Ascending aorta (tissue), 2 donors: ENCODE measurements around the gene CNR1. TPM values are rescaled to one million over a fixed set of nuclear protein-coding genes. Genes with fewer than 3 reads are reported as not detected.

ENCODE experiments used
- DNase-seq, 2 donors: peaks; one replicate each; pipeline ENCODE4 v3.0.0-alpha.2; 2019; ENCODE audit warnings: low spot score in 2 of 2
- H3K27ac ChIP-seq, 2 donors: fragments of 200-600 bp; sonication (generic); one replicate each; pipeline ENCODE4 v1.5.1; 2016 to 2017; ENCODE audit warnings: mild to moderate bottlenecking in 1 of 2
- H3K27me3 ChIP-seq: fragments of 200-600 bp; sonication (generic); one replicate; pipeline ENCODE4 v1.5.1; 2017
- H3K36me3 ChIP-seq, 2 donors: fragments of 200-600 bp; sonication (generic); one replicate each; pipeline ENCODE4 v1.5.1; 2016
- H3K4me1 ChIP-seq, 2 donors: fragments of 200-600 bp; sonication (generic); one replicate each; pipeline ENCODE4 v1.5.1; 2016 to 2017; ENCODE audit warnings: mild to moderate bottlenecking in 1 of 2
- H3K4me3 ChIP-seq, 2 donors: fragments of 200-600 bp; sonication (generic); one replicate each; pipeline ENCODE4 v1.5.1; 2016 to 2017; ENCODE audit warnings: mild to moderate bottlenecking in 1 of 2
- H3K9me3 ChIP-seq, 2 donors: fragments of 200-600 bp; sonication (generic); one replicate each; pipeline ENCODE4 v1.5.1; 2016
- CTCF ChIP-seq, 3 experiments: fragments of 200-600 bp in 2 of 3; fragments of 450-650 bp in 1 of 3; sonication (generic) in 2 of 3; IDR thresholded peaks; one replicate each; pipeline ENCODE4 v1.5.1; 2016 to 2019; ENCODE audit warnings: antibody characterized with exemption in 3 of 3, mild to moderate bottlenecking in 1 of 3, moderate library complexity in 1 of 3
- intact Hi-C: fragments of 100-400 bp; cut with DNase I; formaldehyde crosslinking; loops from one replicate; pipeline ENCODE4 v1.15.1; 2023
- total RNA-seq: library from RNA; depleted of rRNA; stranded (reverse); fragments of >200 nt; gene quantifications from one replicate; pipeline ENCODE4 v1.1.0, GENCODE V29; 2016

The CNR1 gene
- total RNA-seq, 1 donor from 2014 or later = 35.0 TPM

DNA sequence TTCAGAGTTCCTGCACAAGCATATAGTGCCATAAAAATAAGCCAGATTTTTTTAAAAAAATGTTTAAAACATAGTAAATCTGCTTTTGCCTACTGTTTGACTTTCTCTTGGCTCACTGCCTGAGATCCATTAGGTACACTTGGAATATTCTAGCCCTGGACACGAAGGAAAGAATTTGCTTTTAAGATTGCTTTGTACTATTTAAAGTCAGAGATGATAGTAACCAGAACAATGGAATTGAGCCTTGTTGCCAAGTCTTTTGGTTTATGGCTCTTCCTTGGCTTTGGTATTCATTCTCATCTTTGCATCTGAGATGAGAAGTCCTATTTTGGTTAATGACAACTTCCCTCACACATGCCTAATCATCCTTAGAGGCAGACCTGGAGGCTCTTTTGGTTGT lies 32.4 kb downstream of the CNR1 start:
- H3K9me3 ChIP-seq = no peaks in the 10 kb centered on the region
- intact Hi-C loops = no loop called here
- H3K36me3 ChIP-seq = no peaks in the 10 kb centered on the region
- H3K27ac ChIP-seq = no peak overlapping the region
- no peaks in the 10 kb centered on the region for H3K4me1 ChIP-seq
- no peak for DNase-seq
- H3K4me3 ChIP-seq = no peak overlapping the region
- no peak for TF ChIP-seq CTCF (IDR thresholded peaks at IDR 0.05)
- H3K27me3 ChIP-seq = no peaks in the 10 kb centered on the region

GRCh38 chr6:88124925-88125557 lies 41.1 kb downstream of the CNR1 start:
- TF ChIP-seq CTCF (IDR thresholded peaks at IDR 0.05) = no peak
- Histone ChIP-seq H3K4me3 (no peak overlapping the region), H3K4me1 (no peaks in the 10 kb centered on the region), H3K27ac (no peak overlapping the region), H3K36me3 (no peaks in the 10 kb centered on the region), H3K27me3 (no peaks in the 10 kb centered on the region), H3K9me3 (no peaks in the 10 kb centered on the region)
- no peak for DNase-seq
- intact Hi-C loops = no loop called here

GRCh38 chr6:88120635-88121034 lies 45.5 kb downstream of the CNR1 start:
- no peak for DNase-seq
- Histone ChIP-seq H3K36me3 (no peaks in the 10 kb centered on the region), H3K4me1 (no peaks in the 10 kb centered on the region), H3K9me3 (no peaks in the 10 kb centered on the region), H3K27me3 (no peaks in the 10 kb centered on the region), H3K27ac (no peak overlapping the region), H3K4me3 (no peak overlapping the region)
- intact Hi-C loops = no loop called here
- TF ChIP-seq CTCF (IDR thresholded peaks at IDR 0.05) = no peak

- Histone ChIP-seq H3K9me3 (no peaks in the 10 kb centered on the region), H3K27me3 (no peaks in the 10 kb centered on the region), H3K36me3 (no peaks in the 10 kb centered on the region), H3K4me1 (no peaks in the 10 kb centered on the region), H3K27ac (no peak overlapping the region), H3K4me3 (no peak overlapping the region)
- intact Hi-C loops = no loop called here
- DNase-seq = no peak
- no peak for TF ChIP-seq CTCF (IDR thresholded peaks at IDR 0.05)
Observed at GRCh38 chr6:88119769-88120168, 46.4 kb downstream of the CNR1 start.

DNA sequence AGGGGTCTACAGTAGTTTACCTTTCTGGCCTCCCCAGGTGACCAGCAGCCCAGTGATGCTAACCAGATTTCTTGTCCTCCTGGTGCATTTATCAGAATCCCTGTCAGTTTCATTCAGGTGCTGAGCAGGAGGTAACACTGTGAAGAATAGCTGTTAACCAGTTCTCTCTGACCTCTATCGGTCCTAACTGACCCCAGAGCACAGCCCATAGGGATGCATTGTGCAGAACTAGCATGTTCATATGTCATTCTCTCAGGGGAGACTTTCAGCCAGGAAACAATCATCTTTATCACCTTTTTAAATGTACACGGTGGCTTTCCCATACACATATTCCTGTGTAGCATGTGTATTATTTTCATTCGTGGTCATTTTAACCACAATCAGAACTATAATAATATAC lies 49.9 kb downstream of the CNR1 start:
- DNase-seq = no peak
- intact Hi-C loops = no loop called here
- no peaks in the 10 kb centered on the region for H3K36me3 ChIP-seq
- no peak for TF ChIP-seq CTCF (IDR thresholded peaks at IDR 0.05)
- H3K9me3 ChIP-seq = no peaks in the 10 kb centered on the region
- H3K27me3 ChIP-seq = no peaks in the 10 kb centered on the region
- H3K27ac ChIP-seq = no peak overlapping the region
- no peaks in the 10 kb centered on the region for H3K4me1 ChIP-seq
- no peak overlapping the region for H3K4me3 ChIP-seq

DNA sequence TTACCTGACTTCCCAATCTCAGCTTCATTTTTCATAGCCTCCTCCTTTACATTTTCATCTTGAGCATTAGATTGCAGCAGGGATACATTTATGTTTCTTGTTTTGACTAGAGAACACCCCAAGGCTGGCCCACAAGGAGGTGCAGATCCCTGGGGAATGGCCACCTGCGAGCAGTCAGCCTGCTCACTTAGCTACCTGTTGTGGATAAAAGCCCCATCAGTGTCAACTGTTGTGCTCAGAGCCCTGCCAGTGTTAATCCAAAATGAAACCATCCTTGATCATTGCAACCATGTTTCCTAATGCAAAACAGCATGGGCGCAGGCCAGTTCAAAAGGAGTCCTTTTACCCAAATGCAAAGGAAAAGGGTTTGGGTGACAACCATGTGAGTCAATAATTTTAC lies 50.8 kb downstream of the CNR1 start:
- Histone ChIP-seq H3K4me3 (no peak overlapping the region), H3K4me1 (no peaks in the 10 kb centered on the region), H3K9me3 (no peaks in the 10 kb centered on the region), H3K27me3 (no peaks in the 10 kb centered on the region), H3K27ac (no peak overlapping the region), H3K36me3 (no peaks in the 10 kb centered on the region)
- intact Hi-C loops = no loop called here
- DNase-seq = no peak
- no peak for TF ChIP-seq CTCF (IDR thresholded peaks at IDR 0.05)
